GM18907 (cell line): Measurements from ENCODE around the gene SNIP1.
"Not testable (repeated sequence)": the region's sequence is repeated elsewhere in the genome, so short reads cannot be mapped to it uniquely, and the experiment has no call there.

ENCODE experiments used
- ATAC-seq: cut with Tn5 transposase; IDR thresholded peaks from one replicate; pipeline ENCODE4 v1.9.1; 2021; ENCODE audit warnings: mild to moderate bottlenecking, moderate library complexity; ENCODE audit not compliant: unreplicated experiment

The SNIP1 gene

GRCh38 chr1:37559957-37560379 lies 5.9 kb upstream of the SNIP1 start:
- not testable (repeated sequence) for ATAC-seq

GRCh38 chr1:37559080-37559479 lies 5.0 kb upstream of the SNIP1 start:
- no peak for ATAC-seq

- no peak for ATAC-seq
Observed at GRCh38 chr1:37558411-37558810, 4.3 kb upstream of the SNIP1 start.

- ATAC-seq, result no peak
Observed at GRCh38 chr1:37557402-37557801, 3.3 kb upstream of the SNIP1 start.

GRCh38 chr1:37556712-37557196 lies 2.7 kb upstream of the SNIP1 start, which contains the start of gene DNALI1:
TSS of gene DNALI1 (plus strand) at chr1:37556940. CDS start at chr1:37556995, 55 bp downstream.
- no peak for ATAC-seq

GRCh38 chr1:37553598-37553926 lies 531 bp downstream of the SNIP1 start:
- ATAC-seq, result no peak

GRCh38 chr1:37549341-37549740 lies 4.8 kb downstream of the SNIP1 start:
- no peak for ATAC-seq

GRCh38 chr1:37545019-37545418 lies 9.1 kb downstream of the SNIP1 start:
- no peak for ATAC-seq

GRCh38 chr1:37544530-37544929 lies 9.6 kb downstream of the SNIP1 start:
- no peak for ATAC-seq

- ATAC-seq, result no peak
Observed at GRCh38 chr1:37540036-37540785, 13.9 kb downstream of the SNIP1 start.

- not testable (repeated sequence) for ATAC-seq
Observed at GRCh38 chr1:37539154-37539553, 14.9 kb downstream of the SNIP1 start.

GRCh38 chr1:37537378-37537777 lies 16.7 kb downstream of the SNIP1 start:
- ATAC-seq, result no peak

GRCh38 chr1:37533317-37534093 lies 20.6 kb downstream of the SNIP1 start:
- ATAC-seq, result no peak

GRCh38 chr1:37532418-37533156 lies 21.5 kb downstream of the SNIP1 start:
- ATAC-seq, result not testable (repeated sequence)

- not testable (repeated sequence) for ATAC-seq
Observed at GRCh38 chr1:37529888-37530287, 24.2 kb downstream of the SNIP1 start.

- ATAC-seq, result no peak
Observed at GRCh38 chr1:37519613-37520012, 34.5 kb downstream of the SNIP1 start.

- not testable (repeated sequence) for ATAC-seq
Observed at GRCh38 chr1:37518929-37519328, 35.2 kb downstream of the SNIP1 start.

GRCh38 chr1:37518241-37518640 lies 35.9 kb downstream of the SNIP1 start:
- ATAC-seq, result not testable (repeated sequence)

- ATAC-seq, result no peak
Observed at GRCh38 chr1:37517569-37517968, 36.5 kb downstream of the SNIP1 start.

GRCh38 chr1:37515185-37516034 lies 38.7 kb downstream of the SNIP1 start:
- no peak for ATAC-seq
